Measurements from ENCODE around the gene CACTIN. TPM values are rescaled to one million over a fixed set of nuclear protein-coding genes. Genes with fewer than 3 reads are reported as not detected.

The CACTIN gene
- total and polyA plus RNA-seq, 2 of the 8 experiments (the other 6 are each of a cell fraction or from before 2014, with no cell fraction given), result 25.8 to 29.9 TPM

DNA sequence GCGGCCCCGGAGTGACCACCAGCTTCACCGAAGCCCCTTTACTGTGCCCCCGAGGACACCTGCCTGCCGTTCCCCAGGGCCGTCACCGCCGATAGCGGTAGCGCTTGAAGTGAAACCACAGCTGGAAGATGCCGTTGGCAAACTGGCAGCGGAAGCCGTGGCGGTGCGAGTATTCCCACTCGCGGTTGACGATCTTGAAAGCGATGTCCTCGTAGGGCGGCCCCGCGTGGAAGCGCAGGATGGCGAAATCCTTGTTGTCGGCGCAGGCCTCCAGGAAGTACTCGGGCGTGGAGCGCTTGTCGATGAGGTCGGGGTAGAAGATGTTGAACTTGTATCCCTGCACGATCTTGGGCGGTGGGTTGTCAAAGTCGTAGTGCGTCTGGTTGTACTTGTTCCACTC lies 14.7 kb downstream of the CACTIN start:
- no peak overlapping the region for H2BK15ac ChIP-seq (ENCODE audit: low read length)
- no peak overlapping the region for H3K27ac ChIP-seq (ENCODE audit: low read depth, low read length)
- no peak overlapping the region for H3K9ac ChIP-seq (replicated peaks in 1 of 4; ENCODE audit: extremely low read depth in 1 of 4, low read depth in 3 of 4, low read length in 3 of 4)
- no peak overlapping the region for H2AK5ac ChIP-seq (ENCODE audit: low read depth, low read length)
- no peak overlapping the region for H4K8ac ChIP-seq (ENCODE audit: extremely low read depth, insufficient read depth, low read length)
- no peaks in the 10 kb centered on the region; the same call in 1 of the 2 replicates for H3K79me1 ChIP-seq (ENCODE audit: low read depth, low read length)
- no peak overlapping the region for H4K5ac ChIP-seq (ENCODE audit: insufficient read length, low read depth, low read length)
- 91% methylated on average over 36 of the region's 36 CpGs; no CpG with 5 or more reads in 1 of the 2 experiments for WGBS, 2 experiments (ENCODE audit: extremely low coverage in 1 of 2, insufficient coverage in 1 of 2, insufficient read length in 1 of 2, insufficient replicate concordance in 2 of 2, low coverage in 1 of 2, low lambda C conversion rate in 2 of 2, missing lambda C conversion rate in 1 of 2)
- FAIRE-seq (no peak), DNase-seq (ENCODE audit: low read depth in 1 of 2, low spot score in 2 of 2) (no peak)
- no peaks in the 10 kb centered on the region for H3K79me2 ChIP-seq (ENCODE audit: control insufficient read depth in 1 of 2, insufficient read depth in 2 of 2, low read length in 2 of 2)
- H3K27me3 ChIP-seq (replicated peaks in 1 of 4; ENCODE audit: control insufficient read depth in 3 of 4, extremely low read depth in 1 of 4, insufficient read depth in 3 of 4, low read length in 3 of 4), result no peaks in the 10 kb centered on the region
- H2BK20ac ChIP-seq (ENCODE audit: low read length), result no peak overlapping the region
- peaks cover 0 to 21% (median 3%) of the 10 kb centered on the region in 4 experiments; a peak in 2 of 8 replicates for H3K36me3 ChIP-seq (ENCODE audit: control insufficient read depth in 2 of 4, insufficient read depth in 4 of 4, low read length in 3 of 4)
- peaks cover 3 to 9% (median 8%) of the 10 kb centered on the region in 4 experiments; a peak in 6 of 7 replicates for H3K4me1 ChIP-seq (replicated peaks in 1 of 4; ENCODE audit: control insufficient read depth in 3 of 4, insufficient read depth in 4 of 4, low read length in 3 of 4)
- ChIA-PET POLR2A (ENCODE audit: partially characterized antibody) (interaction anchor here (1.7 kb wide), 1 partner anchor 34 kb away, joined by 5 read pairs; no protein-coding TSS in a partner anchor), CTCF (ENCODE audit: partially characterized antibody) (interaction anchor here (0.9 to 1.4 kb wide), 6 partner anchors 8 to 20 kb away, joined by 3 to 4 read pairs (median 4); no protein-coding TSS in a partner anchor)
- no peak overlapping the region for H2AFZ ChIP-seq (ENCODE audit: low read length)
- H3K56ac ChIP-seq (replicated peaks; ENCODE audit: insufficient read length, low read depth, low read length), result no peak overlapping the region
- no peak overlapping the region for H3K4ac ChIP-seq (replicated peaks; ENCODE audit: insufficient read length, low read depth, low read length)
- H2BK12ac ChIP-seq (ENCODE audit: low read depth, low read length), result no peak overlapping the region
- H3K18ac ChIP-seq (ENCODE audit: extremely low read depth, low read length), result no peak overlapping the region
- H2BK120ac ChIP-seq (replicated peaks; ENCODE audit: low read depth, low read length), result no peak overlapping the region
- H4K20me1 ChIP-seq (replicated peaks in 1 of 2; ENCODE audit: control insufficient read depth in 1 of 2, insufficient read depth in 2 of 2, low read length in 2 of 2), result peaks cover 2 to 13% of the 10 kb centered on the region in 2 experiments
- H4K91ac ChIP-seq (replicated peaks; ENCODE audit: insufficient read length, low read length), result no peak overlapping the region
- no peak overlapping the region for H3K4me2 ChIP-seq (ENCODE audit: insufficient read depth in 1 of 2, low read depth in 2 of 2, low read length in 2 of 2)
- no peak overlapping the region for H2BK5ac ChIP-seq (ENCODE audit: low read depth, low read length)
- no peak overlapping the region for H3K4me3 ChIP-seq (ENCODE audit: extremely low read depth in 1 of 4, insufficient read depth in 2 of 4, low read depth in 3 of 4, low read length in 4 of 4)
- no peaks in the 10 kb centered on the region for H3K9me3 ChIP-seq (ENCODE audit: insufficient read depth in 2 of 2, low read depth in 1 of 2, low read length in 1 of 2)
- H3K14ac ChIP-seq (ENCODE audit: insufficient read length), result no peak overlapping the region
- peaks cover 7% of the 10 kb centered on the region; the same call in 1 of the 2 replicates for H3K23me2 ChIP-seq (ENCODE audit: low read depth, low read length)
- no peak overlapping the region for H3K23ac ChIP-seq (ENCODE audit: insufficient read length)
- TF ChIP-seq CREB1 (IDR thresholded peaks at IDR 0.05), result no peak
- TF ChIP-seq KDM5A (IDR thresholded peaks at IDR 0.05; ENCODE audit: low read length), result no peak
- no peak for TF ChIP-seq CHD2 (IDR thresholded peaks at IDR 0.05; ENCODE audit: low read length)
- no peak for TF ChIP-seq EZH2 (IDR thresholded peaks at IDR 0.05; ENCODE audit: low read depth, low read length, severe bottlenecking)
- TF ChIP-seq RAD21 (IDR thresholded peaks at IDR 0.05 in 1 of 2, conservative IDR thresholded peaks at IDR 0.05 in 1 of 2; ENCODE audit: low read depth in 2 of 2, low read length in 2 of 2), result no peak
- TF ChIP-seq GTF2F1 (IDR thresholded peaks at IDR 0.05; ENCODE audit: borderline replicate concordance, low read depth, low read length), result no peak
- TF ChIP-seq CBX5 (IDR thresholded peaks at IDR 0.05; ENCODE audit: low read depth, low read length), result no peak
- TF ChIP-seq EGR1 (IDR thresholded peaks at IDR 0.05; ENCODE audit: borderline replicate concordance, low read depth, low read length), result no peak
- TF ChIP-seq JUN (IDR thresholded peaks at IDR 0.05; ENCODE audit: low read depth, low read length), result no peak
- no peak for TF ChIP-seq TAF7 (optimal IDR thresholded peaks at IDR 0.05; ENCODE audit: borderline replicate concordance, low read depth, low read length)
- TF ChIP-seq TEAD4 (IDR thresholded peaks at IDR 0.05; ENCODE audit: low read depth, low read length), result no peak
- no peak for TF ChIP-seq CHD1 (IDR thresholded peaks at IDR 0.05; ENCODE audit: low read depth, low read length)
- TF ChIP-seq TCF12 (IDR thresholded peaks at IDR 0.05; ENCODE audit: low read depth, low read length), result no peak
- no peak for TF ChIP-seq MAFK (IDR thresholded peaks at IDR 0.05; ENCODE audit: low read depth, low read length)
- TF ChIP-seq PHF8 (conservative IDR thresholded peaks at IDR 0.05; ENCODE audit: low read depth, low read length), result no peak
